SHP77 treated with DMSO at 0.1 percent for 48 hours (cell line): ENCODE measurements around the gene ARHGAP10.

Experiments used
- DNase-seq: peaks from one replicate; lab custom pipeline; 2025; lab: John Stamatoyannopoulos, UW

Gene ARHGAP10

DNA sequence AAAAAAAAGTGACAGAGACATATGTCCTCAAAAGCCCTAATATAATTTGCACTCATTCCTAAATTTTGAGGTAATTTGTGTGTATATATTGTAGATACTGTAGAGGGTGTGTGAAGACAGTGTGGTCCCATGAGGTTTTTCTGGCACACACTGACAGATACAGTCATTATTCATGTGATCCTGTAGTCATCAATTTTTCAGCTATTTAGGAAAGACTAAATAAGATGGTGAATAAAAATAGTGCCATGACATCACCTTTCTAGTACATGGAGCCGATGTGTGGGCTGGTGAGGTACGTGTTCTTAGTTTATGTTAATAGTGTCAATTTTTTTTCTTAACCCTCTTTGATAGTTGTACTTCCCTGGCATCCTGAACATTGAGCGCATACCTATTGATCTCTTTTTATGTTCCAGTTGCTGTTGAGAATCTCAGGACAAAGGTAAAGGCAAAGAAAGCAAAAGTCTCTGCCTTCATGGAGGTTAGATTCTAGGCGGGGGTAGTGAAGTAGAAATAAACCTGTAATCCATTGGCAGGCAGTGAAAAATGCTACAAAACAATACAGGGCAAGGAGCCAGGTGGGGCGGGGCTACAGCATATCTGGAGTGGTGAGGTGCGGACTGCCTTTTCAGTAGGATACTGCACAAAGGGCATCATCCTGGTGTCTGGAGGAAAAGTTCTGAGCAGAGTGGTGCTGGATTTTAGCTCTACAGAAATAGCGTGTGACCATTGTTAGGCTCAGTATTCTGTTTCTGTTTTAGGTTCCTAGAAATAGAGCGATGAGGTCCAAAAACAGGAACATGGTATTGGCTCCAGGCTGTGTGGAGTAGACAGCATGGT, 93.8 kb downstream of the ARHGAP10 start:
- DNase-seq, result no peak

DNA sequence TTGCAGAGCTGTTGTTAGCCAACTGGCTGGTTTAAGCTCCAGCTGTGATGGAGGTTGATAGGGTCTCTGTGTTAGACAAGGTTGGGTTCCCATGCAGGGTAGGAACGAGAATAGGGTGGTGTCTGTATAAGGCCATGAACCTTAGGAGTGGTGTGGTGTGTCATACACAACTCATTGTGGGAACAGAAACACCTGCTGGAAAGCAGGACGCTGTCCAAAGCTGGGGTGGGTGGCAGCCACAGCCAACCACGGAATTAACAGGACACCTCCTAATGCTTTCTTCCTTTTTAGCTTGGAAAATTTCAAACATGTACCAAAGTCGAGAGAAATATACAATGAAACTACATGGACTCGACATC, 94.4 kb downstream of the ARHGAP10 start:
- no peak for DNase-seq

DNA sequence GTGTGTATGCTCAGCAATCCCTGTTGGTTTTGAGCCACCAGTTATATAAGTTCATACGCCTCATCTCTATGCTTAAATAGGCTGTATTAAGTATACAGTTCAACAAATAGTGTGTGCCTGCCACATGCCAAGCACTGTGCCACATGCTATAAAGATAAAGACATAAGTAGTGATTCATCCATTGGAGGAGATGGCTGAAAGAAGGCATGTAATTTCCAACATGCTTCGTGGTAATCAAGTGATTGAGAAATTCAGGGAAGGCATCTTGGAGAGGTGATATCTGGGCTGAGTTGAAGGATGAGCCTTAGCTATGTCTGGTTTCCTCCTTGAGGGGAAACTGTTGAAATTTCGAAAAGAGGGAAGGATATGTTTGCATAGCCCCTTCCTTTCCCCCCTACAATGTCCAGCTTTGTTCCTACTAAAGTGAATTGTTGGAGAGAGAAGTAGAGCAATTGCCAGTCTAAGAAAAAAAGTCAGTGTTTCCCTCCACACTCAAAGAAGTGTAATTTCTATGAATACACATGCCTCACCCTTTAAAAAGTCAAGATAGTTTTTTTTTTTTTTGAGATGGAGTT, 96.5 kb downstream of the ARHGAP10 start:
- no peak for DNase-seq

DNA sequence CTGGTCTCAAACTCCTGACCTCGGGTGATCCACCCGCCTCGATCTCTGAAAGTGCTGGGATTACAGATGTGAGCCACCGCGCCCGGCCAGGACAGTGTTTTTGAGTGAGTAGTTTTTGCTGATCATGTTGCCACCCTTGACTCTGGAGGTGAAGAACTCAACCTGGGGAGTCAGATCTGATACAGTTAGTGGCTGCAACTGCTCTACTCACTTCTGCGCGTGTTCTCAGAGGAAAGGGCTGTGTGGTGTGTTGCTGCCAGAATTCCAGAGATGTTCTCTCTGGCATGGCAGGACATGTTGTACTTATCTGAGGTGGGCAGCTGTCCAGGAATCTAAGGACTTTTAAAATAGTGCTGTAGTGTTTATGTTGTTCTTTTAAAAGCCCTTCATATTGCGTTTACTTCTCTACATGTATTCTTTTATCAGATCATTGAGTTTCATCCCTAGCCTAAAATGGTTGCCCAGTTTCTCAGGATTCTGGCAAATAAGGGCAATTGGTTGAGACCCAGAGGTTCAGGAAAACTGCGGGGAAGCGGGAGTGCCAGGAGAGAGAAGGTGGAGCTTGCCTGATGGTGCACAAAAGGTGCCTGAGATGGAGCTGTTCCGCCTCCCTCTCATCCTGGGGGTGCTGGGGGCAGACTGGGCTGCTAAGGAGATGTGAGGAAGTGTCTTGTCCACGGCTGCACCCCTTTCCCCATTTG, 97.7 kb downstream of the ARHGAP10 start:
- DNase-seq, result no peak

DNA sequence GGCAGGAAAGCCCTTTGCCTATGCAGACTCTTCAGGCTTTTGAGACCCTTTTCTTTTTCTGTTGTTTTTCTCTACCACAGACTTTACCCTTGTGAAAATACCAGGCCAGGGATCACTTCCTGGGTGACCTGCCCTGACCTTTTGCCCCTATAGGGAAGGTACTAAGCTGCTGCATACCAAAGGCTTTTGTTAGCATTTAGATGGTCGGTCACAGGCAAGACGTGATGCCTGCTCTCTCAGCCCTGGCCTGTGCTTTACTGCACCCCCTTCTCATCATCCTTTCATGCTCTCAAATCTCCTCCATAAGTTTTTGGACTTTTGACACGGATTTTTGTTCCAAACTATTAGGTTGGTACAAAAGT, 98.2 kb downstream of the ARHGAP10 start:
- DNase-seq, result no peak

DNA sequence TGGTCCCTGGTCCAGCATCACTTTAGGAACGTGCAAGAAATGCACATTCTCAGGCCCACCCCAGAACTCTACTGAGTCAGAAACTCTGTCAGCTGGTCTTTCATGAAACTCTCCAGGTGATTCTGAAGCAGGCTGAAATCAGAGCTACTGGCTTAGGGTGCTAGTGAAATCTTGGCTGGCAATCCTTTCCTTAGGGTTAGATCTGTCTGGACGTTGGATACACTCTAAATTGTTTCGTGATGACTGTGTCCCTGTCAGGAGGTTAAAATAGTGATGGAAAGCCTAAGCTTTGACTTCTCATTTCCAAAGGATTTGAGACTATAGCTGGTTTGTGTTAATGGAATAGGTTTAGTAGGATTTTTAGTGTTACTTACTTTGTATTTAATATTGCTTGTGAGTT, 99.1 kb downstream of the ARHGAP10 start:
- DNase-seq, result no peak

DNA sequence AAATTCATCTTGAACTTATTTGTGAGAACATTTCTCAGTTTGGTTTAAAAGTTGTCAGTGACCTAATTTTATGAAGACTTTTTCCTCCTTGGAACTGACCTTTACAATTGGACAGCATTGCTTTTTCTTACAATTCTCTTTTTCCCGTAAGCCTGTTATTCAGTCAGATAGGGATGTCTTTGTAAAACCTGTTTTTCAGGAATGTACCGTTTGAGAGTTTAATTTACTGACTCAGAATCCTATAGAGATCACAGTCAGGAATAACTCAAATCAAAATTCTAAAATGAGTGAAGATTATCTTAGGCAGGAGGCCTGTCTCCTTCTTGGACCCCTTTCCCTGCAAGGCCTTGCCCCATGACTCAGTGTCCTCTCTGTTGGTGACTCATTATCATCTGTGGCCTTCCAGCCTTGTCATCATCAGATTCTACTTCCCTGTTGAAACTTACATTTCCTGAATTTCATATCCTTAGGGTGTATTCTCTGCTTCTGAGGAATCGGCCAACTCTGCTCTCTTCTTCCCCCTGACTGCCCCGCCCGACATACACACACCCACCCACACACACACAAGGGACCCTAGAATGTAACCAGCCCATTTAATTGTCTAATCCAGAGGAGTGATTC, 99.8 kb downstream of the ARHGAP10 start:
- DNase-seq, result no peak

DNA sequence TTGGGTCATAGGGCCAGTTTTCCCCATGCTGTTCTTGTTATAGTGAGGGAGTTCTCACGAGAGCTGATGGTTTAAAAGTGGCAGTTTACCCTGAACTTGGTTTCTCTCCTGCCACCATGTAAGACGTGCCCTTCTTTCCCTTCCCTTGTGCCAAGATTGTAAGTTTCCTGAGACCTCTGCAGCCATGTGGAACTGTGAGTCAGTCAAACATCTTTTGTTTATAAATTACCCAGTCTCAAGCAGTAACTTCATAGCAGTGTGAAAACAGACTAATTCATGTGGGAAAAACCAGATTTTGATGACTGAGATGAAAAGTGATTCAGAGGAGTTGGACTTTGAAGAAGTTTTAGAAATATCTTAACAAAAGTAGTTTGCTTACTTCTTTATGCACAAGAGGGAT, 101.4 kb downstream of the ARHGAP10 start:
- no peak for DNase-seq

DNA sequence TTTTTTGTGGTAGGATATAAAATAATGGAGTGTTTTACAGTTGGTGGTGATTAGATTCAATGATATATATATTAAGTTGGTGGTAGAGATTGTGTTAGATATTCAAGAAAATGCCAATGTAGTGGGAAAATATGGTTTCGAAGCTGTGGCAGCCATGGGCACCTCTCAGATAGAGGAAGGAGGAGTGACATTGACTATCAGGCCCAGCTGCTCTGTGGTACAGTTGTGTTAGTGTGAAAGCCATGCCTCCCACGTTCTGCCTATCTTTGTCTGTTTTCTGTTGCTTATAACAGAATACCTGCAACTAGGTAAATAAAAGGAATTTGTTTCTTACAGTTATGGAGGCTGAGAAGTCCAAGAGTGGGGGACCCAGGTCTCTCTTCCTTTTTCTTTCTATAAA, 101.9 kb downstream of the ARHGAP10 start:
- DNase-seq, result no peak

DNA sequence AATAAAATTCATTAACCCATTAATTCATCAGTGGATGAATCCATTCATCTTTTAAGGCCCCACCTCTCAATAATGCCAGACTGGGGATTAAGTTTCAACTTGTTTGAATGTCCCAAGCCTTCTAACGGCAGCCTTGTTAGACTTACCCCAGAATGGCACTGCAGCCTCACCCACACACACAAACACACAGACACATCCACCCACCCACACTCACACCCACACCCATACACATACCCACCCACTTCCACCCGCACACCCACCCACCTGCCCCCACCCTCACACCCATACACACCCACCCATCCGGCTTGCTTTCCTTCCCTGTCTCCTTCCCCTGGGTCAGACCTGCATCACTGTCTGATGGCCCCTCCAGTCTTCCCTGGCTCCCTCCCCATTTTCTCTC, 102.6 kb downstream of the ARHGAP10 start:
- DNase-seq, result no peak

DNA sequence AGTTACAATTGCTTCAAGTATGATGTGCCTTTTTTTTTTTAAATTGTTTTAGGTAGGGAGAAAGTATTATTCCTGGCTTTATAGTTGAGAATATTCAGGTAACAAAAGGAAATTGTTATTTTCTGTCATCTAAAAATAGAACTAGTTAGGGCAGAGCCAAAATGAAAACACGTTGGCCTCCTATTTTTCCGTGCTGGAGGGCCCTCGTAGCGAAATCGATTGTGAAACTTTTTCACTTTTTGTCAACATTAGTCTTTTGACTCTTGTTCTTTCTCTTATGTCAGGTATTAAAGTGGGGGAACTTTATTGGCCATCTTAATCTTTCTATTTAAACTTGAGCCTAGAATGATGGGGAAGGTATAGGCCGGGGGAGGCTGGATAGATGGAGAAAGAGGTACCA, 104.9 kb downstream of the ARHGAP10 start:
- no peak for DNase-seq

DNA sequence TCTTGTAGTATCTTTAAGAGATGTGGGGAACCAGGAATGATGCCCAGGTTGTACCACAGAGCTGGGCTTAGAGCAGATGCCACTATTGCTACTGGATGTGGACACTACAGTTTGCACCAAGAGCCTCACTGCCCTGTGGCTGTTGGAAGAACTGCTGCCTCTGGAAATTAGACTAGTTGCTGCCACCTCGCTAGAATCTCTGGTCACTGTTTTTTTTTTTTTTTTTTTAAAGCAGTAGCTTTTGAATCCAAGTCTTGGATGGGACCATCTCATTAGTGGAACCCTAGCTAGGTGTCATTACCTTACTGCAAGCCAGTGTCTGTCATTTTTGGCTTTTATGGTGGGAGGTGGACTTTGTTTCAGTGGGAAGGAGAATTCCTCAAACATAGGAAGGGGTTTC, 105.5 kb downstream of the ARHGAP10 start:
- no peak for DNase-seq

DNA sequence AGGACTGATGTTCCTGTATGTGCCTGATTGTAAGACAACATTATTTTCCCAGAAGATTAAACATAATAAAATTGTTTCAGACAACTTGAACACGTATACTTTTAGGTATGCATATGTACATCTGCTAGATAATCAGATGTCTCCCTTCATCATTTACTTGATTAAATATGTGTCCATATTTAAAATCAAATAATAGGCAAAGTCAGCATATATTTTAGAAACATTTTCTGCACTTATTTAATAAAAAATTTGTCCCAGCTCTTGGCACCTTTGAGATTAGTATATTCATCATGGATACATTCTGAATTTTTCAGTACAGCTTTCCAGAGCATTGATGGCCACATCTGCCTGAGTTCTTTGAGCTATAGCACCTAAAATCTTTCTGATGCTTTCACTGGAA, 106.0 kb downstream of the ARHGAP10 start:
- no peak for DNase-seq

DNA sequence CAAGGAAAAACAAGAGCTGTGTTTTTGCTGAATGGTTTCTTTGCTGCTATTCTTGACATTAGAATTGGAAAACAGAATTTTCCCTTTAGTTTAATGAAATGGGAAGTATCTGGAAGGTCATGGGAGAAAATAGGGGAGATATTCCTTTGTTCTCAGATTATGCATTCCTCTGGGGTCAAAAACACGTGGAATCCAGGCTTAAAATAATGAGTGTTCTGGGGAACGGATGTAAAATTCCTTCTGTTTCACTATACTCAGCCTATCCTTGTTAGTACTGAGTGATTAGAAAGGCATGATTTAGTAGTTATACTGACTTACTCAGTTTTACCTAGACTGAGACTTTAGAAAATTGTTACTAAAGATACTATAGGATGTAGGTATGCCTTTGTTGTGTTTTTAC, 107.3 kb downstream of the ARHGAP10 start:
- DNase-seq, result no peak

DNA sequence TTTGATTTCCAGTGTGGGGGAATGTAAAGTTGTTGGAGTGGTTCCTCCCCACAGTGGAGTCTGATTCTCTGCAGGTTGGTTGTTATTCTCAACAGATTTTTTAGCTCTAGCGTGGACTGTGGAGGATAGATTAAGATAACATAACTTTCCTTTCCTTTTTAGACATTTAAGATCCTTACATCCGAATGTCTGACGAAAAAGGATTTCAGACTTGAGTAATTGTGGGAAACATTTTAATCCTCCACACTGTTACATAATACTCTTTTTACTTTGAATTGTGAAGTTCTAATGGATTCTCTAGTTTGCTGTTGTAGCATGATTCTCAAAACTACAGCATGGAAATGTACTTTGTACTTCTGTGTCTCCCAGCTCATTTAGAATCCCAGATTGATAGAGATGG, 107.8 kb downstream of the ARHGAP10 start:
- no peak for DNase-seq

DNA sequence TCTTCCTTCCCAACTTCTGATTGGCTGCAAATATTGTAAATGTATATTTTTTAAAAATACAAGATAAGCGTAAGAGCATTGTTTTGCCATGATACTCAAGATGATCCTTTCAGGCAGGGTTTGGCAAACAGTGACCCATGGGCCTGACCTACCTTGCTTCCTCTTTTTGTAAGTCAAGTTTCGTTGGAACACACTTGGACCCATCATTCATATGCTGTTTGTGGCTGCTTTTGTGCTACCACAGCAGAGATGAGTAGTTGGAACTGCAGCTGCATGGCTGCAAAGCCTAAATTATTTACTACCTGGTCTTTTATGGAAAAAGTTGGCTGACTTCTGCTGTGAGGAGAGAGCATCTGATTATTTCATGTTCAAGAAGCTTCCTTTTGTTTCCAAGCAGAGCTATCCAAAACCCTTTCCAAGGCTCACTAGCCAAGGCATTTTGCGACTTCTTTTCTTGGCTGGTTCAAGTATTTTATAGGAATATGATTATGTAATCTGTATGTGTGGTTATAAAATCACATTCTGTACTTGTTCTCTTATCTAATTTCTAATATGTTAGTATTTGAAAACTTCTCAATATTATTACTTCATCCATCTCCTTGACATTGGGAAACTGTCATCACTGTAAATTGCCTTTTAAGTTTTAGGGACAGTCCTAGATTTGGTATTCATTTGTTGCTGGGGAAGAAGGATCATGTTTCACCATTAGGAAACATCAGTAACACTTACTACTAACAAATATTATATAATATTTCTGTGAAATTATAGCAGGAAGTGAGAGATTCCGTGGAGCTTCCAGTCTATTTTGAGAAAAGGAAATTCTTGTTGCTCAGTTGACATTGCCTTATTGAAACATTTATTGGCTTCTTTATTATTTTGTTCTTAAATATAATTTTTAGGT, 109.2 kb downstream of the ARHGAP10 start:
- DNase-seq, result no peak

DNA sequence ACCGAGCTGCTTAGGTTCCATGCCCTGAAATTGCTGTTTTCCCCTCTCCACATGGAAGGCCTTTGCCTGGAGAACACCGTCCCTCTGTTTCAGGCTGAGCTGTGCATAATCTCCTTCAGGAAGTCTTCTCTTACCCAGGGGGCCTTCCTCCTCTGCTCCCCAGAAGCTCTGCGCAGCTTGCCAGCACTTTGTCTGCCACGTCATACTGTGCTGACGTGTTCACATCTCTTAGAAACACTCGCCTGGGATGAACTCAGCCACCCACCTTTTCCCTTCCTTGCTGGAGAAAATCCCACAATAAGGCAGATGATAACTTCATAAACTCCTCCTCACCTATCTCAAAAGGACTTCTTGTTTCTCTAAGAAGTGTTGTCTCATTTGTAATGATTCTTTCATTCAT, 110.7 kb downstream of the ARHGAP10 start:
- no peak for DNase-seq

DNA sequence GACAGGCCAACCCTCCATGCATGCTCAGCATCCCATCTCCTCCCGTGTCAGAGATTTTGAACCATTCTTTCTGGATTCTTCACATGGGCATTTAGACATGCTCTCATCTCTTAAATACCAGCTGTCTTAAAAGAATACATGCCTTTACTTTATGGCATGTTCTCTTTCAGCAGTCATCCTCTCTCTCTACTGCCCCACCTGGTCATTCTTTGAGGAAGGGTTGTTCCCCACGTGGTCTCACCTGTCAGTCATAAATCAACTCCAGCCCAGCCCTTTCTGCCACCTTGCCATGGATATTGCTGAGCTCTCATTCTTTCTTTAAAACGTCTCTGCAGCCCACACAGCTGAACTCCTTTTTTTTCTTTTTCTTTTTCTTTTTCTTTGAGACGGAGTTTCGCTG, 111.3 kb downstream of the ARHGAP10 start:
- DNase-seq, result no peak

DNA sequence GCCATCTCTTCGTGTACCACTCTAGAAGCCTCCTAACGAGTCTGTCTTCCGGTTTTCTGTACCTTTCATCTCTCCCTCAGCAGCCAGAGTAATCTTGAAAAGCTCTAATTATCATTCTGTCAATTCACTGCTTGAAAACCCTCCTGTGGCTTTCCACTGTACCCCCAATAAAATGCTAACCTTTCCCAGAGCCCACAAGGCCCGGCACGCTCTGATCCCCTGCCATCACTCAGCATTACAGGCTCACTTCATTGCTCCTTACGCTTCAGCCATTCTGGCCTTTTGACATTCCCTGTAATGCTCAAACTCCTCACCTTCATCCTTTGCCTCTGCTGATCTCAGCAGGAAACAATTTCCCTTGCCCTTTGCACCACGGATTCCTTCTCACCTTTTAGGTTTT, 112.9 kb downstream of the ARHGAP10 start:
- no peak for DNase-seq

DNA sequence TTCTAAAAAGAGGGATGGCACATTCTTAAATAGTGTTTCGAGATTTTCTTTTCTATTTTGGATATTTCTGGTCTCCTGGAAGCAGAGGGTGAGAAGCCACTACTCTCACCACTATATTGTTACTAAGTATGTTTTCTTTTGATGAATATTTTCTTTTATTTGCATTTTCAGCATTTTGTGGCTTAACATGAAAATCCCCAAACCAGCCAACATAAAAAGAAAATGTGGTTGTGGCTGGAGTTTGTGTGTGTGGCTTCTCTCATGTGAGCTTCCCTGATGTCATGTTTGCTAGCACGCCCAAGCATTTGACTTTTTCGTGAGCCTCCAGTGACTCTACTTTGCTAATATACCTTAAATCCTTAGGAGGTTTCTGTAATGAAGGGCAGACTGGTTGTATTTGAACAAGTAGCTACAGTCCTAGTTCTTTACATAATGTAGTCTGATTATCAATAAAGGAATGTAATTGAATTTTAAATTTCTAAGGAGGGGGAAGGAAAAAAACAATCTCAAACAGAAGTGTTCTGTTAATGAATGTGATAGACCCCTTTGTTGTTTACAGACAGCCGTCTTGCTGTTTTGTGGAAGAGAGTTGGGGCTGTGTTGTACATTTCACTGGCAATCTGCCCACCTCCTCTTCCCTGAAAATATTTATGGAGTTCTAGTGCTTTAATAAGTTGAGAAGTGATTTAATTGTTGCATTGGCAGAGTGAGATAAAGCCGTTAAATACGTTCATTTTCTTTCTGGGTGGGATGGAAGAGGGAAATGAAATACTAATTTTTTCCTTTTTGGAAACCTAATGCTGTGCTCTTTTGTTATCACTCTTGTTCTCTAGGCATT, 114.6 kb downstream of the ARHGAP10 start:
- no peak for DNase-seq
